Heart left ventricle (tissue), 13 donors: ENCODE results near the gene TBC1D10B.

ENCODE experiments used
- CTCF ChIP-seq, 12 donors: fragments of 200-600 bp; sonication (generic) in 4 of 12; IDR thresholded peaks; one replicate each; pipeline versions ENCODE4 v1.5.0 to v1.8.0; 2018 to 2022; ENCODE audit warnings: antibody characterized with exemption in 12 of 12, mild to moderate bottlenecking in 5 of 12
- POLR2A ChIP-seq, 2 donors: fragments of 450-650 bp; IDR thresholded peaks; one replicate each; pipeline ENCODE4 v1.6.1; 2017; ENCODE audit warnings: antibody characterized with exemption in 2 of 2, mild to moderate bottlenecking in 2 of 2, moderate library complexity in 2 of 2
- donor health status: ischemic (EF 13 %, LVEDD 7.1; RV severe dilation, severe dysfunction).
- donor health status: DM: no; HTN: yes; CAD: no.
- donor health status: DM: no; HTN: no; CAD: no.
- donor health status: ischemic (EF 25% LVEDD 6.9; RV normal size, moderate dysfunction).
- donor health status: ischemic (EF 25% LVEDD 5.7; RV mildly dilated, moderate dysfunction).
- donor health status: ischemic (EF 35%, LVEDD 5.7; RV mildly dilated, moderate dysfunction).
- donor health status: nonischemic (EF 11% LVEDD 7.7; RV severe dilation, severe dysfunction).
- donor health status: DM: yes; HTN: yes; CAD: no.
- donor health status: PGD.
- donor health status: ischemic (EF 29% LVEDD 5.4; RV normal size, mild dysfunction).
- donor health status: nonischemic (EF 23%, LVEDD 6.1; RV moderate dilation, normal function).

DNA sequence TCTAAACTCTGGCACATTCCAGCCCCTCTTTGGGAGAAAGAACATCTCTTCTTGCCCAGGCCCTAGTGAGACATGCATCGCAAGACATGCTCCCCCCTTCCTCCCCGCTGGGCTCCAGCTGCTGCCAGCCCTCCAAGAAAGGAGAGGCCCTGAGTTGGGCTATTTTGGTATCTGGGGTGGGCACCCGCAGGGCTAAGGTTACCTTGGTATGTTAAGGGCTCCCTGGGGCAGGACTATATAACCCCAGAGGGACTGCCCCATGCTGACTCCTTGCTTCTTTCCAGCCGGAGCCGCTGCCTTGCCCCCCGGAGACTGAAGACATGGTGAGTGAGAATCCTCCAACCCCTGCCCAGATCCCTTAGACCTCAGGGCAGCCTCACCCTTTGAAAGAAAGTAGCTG lies 4.2 kb upstream of the TBC1D10B start, which contains the start of gene MYL11:
- TF ChIP-seq CTCF (IDR thresholded peaks at IDR 0.05) (no peak), POLR2A (IDR thresholded peaks at IDR 0.05) (no peak)
